Measurements from ENCODE around the gene CRTC1.

Gene CRTC1, protein sequence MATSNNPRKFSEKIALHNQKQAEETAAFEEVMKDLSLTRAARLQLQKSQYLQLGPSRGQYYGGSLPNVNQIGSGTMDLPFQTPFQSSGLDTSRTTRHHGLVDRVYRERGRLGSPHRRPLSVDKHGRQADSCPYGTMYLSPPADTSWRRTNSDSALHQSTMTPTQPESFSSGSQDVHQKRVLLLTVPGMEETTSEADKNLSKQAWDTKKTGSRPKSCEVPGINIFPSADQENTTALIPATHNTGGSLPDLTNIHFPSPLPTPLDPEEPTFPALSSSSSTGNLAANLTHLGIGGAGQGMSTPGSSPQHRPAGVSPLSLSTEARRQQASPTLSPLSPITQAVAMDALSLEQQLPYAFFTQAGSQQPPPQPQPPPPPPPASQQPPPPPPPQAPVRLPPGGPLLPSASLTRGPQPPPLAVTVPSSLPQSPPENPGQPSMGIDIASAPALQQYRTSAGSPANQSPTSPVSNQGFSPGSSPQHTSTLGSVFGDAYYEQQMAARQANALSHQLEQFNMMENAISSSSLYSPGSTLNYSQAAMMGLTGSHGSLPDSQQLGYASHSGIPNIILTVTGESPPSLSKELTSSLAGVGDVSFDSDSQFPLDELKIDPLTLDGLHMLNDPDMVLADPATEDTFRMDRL

DNA sequence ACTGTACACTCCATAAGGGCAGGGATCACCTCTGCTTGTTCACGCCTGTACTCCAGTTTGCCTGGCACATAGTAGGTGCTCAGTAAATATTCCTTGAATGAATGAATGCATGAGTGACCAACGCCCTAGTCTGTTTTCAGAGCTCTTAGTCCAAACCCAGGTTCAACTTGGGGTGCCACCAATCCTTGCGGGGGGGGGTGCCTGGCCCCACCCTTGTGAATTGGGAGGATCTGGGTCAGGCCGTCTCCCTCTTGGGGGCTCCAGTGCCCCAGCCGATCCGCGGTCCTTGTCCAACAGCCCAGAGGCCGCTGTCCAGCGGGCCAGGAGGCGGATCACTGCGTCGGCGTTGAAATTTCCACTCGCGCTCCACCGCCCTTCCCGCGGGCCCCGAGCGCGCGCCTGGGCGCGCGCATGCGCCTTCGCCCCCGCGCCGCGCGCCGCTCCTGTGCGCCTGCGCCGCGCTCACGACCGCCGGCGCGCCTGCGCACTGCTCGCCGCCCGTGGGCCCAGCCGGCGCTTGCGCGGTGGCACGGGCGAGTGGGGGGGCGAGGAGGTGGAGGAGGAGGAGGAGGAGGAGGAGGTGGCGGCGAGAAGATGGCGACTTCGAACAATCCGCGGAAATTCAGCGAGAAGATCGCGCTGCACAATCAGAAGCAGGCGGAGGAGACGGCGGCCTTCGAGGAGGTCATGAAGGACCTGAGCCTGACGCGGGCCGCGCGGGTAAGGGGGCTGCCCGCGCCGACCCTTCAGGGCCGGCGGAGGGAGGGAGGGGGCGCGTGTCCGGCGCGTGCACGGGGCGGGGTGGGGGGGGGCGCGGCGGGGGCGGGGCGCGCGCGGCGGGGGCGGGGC, at the start of gene CRTC1:
CRTC1 (plus strand) TSS at position 572 of the 849 bp plus-strand sequence; CDS start at position 595, 23 bp downstream.
- DNase-seq (ENCODE audit: low read depth in 3 of 3) = peak; percentile 86 to 91 (median 89)

DNA sequence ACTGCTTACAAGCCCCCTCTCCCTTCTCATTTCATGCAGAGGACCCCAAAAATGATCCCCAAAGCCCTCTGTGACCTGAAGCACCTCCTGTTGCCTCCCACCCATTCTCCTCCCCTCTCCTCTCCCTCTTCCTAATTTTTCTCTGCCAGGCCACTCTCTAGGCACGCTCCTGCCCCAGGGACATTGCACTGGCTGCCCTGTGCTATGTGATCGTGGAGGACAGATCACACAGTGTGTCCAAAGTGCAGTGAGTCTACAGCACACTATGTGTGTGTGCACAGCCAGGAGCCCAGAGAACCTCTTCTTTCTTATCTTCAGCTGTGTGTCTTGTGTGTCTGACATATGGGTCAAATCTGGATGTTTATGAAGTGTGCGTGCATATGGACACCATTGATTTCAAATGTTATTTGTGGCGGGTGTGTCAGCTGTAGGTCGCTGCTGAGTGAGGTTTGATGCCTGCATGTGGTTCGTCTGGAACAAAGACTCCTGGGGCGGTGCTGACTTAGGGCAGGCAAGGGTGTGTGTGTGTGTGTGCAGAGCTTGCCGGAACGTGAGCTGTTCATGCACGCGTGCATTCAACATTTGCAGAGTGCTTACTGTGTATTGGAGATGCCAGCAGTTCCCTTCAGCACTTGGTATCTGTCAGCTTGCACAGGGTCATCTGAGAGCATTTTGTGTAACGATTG, 48.7 kb upstream of the CRTC1 start:
- no peak for DNase-seq (ENCODE audit: low read depth in 3 of 3)

GRCh38 chr19:18635831-18636182, 47.7 kb upstream of the CRTC1 start:
- no peak for DNase-seq (ENCODE audit: low read depth in 3 of 3)

DNA sequence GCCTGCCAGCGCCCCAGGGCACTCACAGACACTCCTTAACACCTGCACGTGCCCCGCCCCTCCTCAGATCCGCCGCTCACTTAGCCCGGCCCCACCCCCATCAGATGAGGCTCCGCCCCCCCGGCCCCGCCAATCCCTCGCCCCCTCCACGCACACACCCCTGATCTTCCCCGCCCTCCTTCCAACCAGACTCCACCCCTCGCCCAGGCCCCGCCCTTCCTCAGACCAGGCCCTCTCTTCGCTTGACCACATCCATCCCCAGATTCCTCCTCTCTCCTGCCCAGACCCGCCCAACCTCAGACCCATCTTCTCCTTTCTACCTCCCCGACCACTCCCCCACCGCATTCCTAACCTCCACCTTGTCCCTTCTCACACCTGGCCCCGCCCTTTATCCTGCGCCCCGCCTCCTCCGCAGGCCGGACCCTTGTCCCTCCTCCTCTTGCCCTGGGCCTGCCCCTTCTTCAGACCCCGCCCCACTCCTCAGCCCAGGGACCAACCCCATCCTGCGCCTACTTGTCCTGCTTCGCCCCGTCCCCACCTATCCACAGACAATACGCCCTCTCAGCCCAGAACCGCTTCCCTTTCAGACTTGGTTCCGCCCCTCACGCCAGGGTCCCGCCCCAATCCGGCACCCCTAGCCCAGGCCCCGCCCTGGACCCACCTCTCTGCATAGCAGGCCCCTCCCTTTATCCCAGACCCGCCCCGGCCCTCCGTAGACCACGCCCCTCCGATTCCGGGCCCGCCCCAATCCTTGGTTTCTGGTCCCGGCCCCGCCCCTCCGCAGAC, 47.1 kb upstream of the CRTC1 start:
- peak; percentile 99 for DNase-seq (ENCODE audit: low read depth in 3 of 3)

DNA sequence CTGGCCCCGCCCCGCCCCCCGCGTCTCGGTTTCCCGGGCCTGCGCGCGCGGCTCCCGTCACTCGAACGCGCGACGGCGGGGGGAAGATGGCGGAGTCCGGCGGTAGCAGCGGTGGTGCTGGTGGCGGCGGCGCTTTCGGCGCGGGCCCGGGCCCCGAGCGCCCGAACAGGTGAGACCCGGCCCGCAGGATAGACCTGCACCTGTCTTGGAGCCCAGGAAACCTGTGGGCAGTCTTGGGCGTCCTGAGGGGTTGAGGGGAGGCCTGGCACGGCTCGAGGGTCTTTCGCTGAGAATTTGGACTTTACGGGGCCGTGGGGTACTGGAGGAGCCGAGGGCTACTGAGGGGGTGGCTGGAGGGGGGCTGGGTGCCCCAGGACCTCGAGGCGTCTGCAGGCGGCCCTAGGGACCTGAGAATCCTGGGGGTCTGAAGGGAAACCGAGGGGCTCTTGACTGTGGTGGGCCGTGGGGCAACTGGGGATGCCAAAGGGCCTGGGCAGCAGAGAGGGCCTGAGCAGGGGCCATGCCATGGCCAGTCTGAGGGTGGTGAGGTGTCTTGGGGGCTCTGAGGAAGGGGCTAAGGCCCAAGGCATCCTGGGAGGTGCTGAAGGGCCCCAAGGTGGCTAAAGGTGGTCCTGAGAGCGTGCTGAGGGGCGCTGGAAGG, 46.4 kb upstream of the CRTC1 start, which contains the start of gene KLHL26:
KLHL26 (plus strand) TSS at position 60 of the 661 bp plus-strand sequence; CDS start at position 87, 27 bp downstream.
- DNase-seq (ENCODE audit: low read depth in 3 of 3) = no peak

GRCh38 chr19:18637673-18638630, 45.5 kb upstream of the CRTC1 start:
- DNase-seq (ENCODE audit: low read depth in 3 of 3) = no peak

DNA sequence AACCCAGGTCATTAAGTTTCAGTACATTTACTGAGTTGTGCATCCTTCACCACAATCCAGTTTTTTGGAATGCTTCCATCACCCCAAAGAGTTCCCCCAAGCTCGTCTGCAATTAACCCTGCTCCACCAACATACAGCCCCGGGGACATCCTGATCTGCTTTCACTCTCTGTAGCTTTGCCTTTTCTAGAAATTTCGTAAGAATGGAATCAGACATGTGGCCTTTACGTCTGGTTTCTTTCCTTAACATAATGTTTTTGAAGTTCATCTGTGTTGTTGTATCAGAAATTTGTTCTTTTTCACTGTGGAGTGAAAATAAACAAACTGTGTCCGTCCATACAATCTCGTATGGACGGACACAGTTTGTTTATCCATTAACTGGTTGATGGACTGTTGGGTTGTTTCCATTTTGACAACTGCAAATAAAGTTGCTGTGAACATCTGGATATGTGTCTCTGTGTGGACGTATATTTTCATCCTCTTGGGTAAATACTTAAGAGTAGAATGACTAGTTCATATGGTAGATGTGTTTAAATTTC, 43.7 kb upstream of the CRTC1 start:
- no peak for DNase-seq (ENCODE audit: low read depth in 3 of 3)

- DNase-seq (ENCODE audit: low read depth in 3 of 3) = no peak
These were observed 39.1 kb upstream of the CRTC1 start for GRCh38 chr19:18644196-18645034.

DNA sequence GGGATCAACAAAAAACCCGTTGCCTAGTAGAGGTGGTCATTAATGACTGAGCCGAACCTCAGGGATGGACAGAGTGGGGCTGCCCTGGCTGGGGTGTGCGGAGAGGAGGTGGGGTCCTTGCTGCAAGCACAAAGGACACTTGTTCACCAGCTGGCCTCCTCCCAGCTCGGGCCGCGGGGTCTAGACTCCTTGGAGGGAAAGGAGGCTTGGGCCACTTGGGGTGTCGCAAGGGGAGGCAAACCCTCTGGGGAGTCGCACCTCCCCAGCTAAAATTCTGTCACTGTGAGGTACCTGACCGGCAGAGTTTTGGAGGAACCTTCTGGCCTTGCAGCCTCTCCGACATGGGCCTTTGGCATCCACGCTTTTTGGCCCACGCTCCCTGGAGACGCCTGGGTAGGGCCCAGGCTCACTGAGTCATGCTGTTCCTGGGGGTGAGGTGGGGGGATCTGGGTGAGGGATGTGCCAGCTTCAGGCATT, 38.4 kb upstream of the CRTC1 start:
- no peak for DNase-seq (ENCODE audit: low read depth in 3 of 3)

DNA sequence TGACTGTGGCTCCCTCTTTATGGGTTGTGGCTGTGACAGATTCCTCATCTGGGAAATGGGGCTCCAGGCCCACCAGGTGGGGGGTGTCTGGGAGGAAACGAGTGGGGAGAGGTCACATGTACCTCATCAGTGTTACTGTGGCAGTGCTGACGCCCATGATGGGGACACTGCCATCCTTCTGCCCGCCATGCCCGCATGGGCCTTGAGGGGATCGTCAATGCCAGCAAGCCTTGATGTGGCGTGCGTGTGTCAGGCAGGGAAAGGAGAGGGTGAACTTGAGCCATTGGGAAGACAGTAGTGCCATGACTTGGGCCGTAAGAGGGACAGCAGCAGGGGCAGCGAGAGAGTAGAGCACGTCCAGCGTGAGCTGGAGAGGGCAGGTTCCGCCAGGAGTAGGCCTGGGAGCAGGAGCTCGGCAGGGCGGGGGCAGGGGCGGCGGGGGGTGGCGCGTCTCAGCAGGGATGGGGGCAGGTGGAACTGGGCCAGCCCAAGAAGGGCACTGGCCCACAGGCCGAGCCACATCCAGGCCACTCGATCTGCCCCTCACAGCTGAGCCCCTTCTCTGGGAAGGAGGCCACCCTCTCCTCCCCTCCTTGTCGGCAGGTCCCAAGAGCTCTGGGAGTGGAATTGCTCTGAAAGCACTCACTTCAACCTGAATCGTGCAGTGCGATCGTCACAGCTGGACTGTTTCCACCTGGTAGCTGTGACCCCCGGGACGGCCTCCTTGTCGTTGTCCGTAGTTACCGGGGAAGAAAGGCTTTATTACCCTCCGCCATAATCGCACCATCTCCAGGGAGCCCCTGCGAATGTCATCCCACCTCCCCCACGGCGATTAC, 36.7 kb upstream of the CRTC1 start:
- DNase-seq (ENCODE audit: low read depth in 3 of 3) = no peak

GRCh38 chr19:18647371-18647767, 36.1 kb upstream of the CRTC1 start:
- no peak for DNase-seq (ENCODE audit: low read depth in 3 of 3)

- DNase-seq (ENCODE audit: low read depth in 3 of 3) = no peak
These were observed 35.7 kb upstream of the CRTC1 start for GRCh38 chr19:18647807-18648206.

DNA sequence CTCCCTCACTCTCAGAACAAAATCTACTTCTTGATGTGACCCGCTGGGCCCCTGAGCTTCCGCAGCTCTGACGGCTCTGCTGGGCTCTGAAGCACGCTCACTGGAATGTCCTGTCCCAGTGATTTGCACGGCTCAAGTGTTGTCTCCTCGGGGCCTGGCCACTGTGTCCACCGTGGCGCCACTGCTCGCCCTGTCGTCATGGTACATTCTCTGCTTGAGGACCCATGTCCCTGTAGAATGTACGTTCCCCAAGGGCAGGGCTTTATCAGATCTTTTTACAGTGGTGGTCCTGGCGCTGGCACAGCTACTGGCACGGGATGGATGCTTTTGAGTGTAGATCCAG, 34.5 kb upstream of the CRTC1 start:
- no peak for DNase-seq (ENCODE audit: low read depth in 3 of 3)

DNA sequence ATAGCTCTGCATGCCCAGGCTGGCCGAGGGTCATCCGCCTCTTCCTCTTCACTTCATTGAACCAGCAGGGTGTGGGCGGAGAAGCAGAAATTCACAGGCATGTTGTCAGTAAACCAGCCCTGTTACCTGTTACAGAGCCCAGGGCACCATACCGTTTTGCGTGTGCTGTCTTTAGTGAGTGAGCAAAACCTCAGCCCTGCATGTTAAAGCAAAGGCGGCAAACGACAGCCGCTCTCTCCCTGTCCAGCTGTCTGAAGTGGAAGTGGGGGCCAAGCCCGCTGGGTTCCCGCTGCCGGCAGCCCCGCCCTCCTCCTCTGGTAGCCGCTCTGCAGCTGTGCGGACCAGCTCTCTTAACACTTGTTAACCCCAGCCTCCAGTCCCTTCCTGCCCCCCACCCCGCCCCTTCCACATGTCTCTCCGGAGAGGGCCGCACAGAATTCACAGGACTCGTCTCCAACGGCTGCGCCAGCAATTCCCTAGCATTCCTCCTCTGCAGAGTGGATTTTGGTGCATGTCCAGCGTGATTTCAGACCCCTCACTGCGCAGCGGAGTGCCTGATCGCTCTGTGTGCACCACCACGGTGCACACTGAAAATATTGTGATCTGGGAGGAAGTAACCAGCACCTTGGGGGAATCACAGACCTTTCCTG, 34.0 kb upstream of the CRTC1 start:
- no peak for DNase-seq (ENCODE audit: low read depth in 3 of 3)

- no peak for DNase-seq (ENCODE audit: low read depth in 3 of 3)
These were observed 33.5 kb upstream of the CRTC1 start for GRCh38 chr19:18650021-18650390.

DNA sequence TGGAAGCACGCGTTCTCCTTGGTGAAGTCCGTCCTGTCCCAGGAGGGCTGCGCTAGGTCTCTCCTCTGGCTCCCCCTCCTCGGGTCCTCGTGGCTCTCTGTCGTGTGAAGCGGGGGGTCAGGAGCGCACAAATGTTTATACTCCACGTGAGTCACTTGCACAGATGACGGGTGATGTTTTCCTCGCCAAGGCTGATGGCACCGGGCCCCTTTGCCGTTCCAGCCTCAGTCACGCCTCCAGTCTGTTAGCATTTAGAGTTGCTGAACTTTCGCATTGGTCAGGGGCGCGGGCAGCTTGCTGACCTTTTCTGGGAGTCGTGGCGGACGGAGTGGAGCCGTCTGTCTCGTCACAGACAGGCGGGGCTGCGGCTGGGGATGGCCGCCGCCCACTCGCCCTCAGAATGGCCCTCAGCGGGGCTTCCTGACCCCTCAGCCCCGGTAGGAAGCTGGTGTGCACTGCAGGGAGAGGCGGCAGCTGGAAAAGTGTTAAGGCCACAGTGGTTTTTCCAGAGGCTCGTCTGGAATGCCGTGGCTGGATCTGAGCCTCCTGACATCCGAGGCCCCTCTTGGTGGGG, 32.9 kb upstream of the CRTC1 start:
- DNase-seq (ENCODE audit: low read depth in 3 of 3) = no peak
